ENCODE results near the gene SLC25A34. TPM values are rescaled to one million over a fixed set of nuclear protein-coding genes. Genes with fewer than 3 reads are reported as not detected.

SLC25A34 gene
- total RNA-seq, 2 donors from 2014 or later: 1.8 to 3.5 TPM

- Mint-ChIP-seq H3K4me1 (no peaks in the 10 kb centered on the region), H3K36me3 (ENCODE audit: low read depth) (peaks cover 60% of the 10 kb centered on the region), H3K27me3 (ENCODE audit: insufficient read depth) (no peaks in the 10 kb centered on the region), H3K27ac (no peak overlapping the region), H3K4me3 (no peak overlapping the region), H3K9me3 (no peaks in the 10 kb centered on the region)
- Histone ChIP-seq H3K36me3 (ENCODE audit: control insufficient read depth, insufficient read depth, low read length) (peaks cover 80% of the 10 kb centered on the region), H3K9me3 (ENCODE audit: control insufficient read depth, low read length) (no peaks in the 10 kb centered on the region), H3K9ac (ENCODE audit: extremely low read depth, low read length, poor library complexity, severe bottlenecking) (no peak overlapping the region), H3K27ac (ENCODE audit: low read depth, low read length) (no peak overlapping the region), H3K4me1 (ENCODE audit: control insufficient read depth, insufficient read depth, low read length) (no peaks in the 10 kb centered on the region), H3K4me3 (ENCODE audit: low read length) (no peak overlapping the region), H3K27me3 (ENCODE audit: control insufficient read depth, insufficient read depth, low read length, poor library complexity, severe bottlenecking) (no peaks in the 10 kb centered on the region)
- DNase-seq: no peak
- 95 to 97% methylated on average over 10 to 14 of the region's 14 CpGs for WGBS, 2 experiments (ENCODE audit: insufficient coverage in 1 of 2, insufficient read length in 1 of 2)
- TF ChIP-seq, protein P1, sequence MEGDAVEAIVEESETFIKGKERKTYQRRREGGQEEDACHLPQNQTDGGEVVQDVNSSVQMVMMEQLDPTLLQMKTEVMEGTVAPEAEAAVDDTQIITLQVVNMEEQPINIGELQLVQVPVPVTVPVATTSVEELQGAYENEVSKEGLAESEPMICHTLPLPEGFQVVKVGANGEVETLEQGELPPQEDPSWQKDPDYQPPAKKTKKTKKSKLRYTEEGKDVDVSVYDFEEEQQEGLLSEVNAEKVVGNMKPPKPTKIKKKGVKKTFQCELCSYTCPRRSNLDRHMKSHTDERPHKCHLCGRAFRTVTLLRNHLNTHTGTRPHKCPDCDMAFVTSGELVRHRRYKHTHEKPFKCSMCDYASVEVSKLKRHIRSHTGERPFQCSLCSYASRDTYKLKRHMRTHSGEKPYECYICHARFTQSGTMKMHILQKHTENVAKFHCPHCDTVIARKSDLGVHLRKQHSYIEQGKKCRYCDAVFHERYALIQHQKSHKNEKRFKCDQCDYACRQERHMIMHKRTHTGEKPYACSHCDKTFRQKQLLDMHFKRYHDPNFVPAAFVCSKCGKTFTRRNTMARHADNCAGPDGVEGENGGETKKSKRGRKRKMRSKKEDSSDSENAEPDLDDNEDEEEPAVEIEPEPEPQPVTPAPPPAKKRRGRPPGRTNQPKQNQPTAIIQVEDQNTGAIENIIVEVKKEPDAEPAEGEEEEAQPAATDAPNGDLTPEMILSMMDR (conservative IDR thresholded peaks at IDR 0.05): no peak
These were observed 34.4 kb downstream of the SLC25A34 start for GRCh38 chr1:15770313-15770962.

- H3K4me3 Mint-ChIP-seq: no peak overlapping the region
- no peak overlapping the region for H3K9ac ChIP-seq (ENCODE audit: extremely low read depth, low read length, poor library complexity, severe bottlenecking)
- no peak for DNase-seq
- H3K4me3 ChIP-seq (ENCODE audit: low read length): no peak overlapping the region
- H3K27me3 ChIP-seq (ENCODE audit: control insufficient read depth, insufficient read depth, low read length, poor library complexity, severe bottlenecking): no peaks in the 10 kb centered on the region
- H3K4me1 ChIP-seq (ENCODE audit: control insufficient read depth, insufficient read depth, low read length): no peaks in the 10 kb centered on the region
- peaks cover 65% of the 10 kb centered on the region for H3K36me3 Mint-ChIP-seq (ENCODE audit: low read depth)
- peaks cover 81% of the 10 kb centered on the region for H3K36me3 ChIP-seq (ENCODE audit: control insufficient read depth, insufficient read depth, low read length)
- TF ChIP-seq, protein P1 (conservative IDR thresholded peaks at IDR 0.05): no peak
- no peaks in the 10 kb centered on the region for H3K9me3 Mint-ChIP-seq
- H3K27ac Mint-ChIP-seq: peak overlapping the region; percentile 74
- H3K27ac ChIP-seq (ENCODE audit: low read depth, low read length): no peak overlapping the region
- no peaks in the 10 kb centered on the region for H3K9me3 ChIP-seq (ENCODE audit: control insufficient read depth, low read length)
- WGBS, 2 experiments (ENCODE audit: insufficient coverage in 1 of 2, insufficient read length in 1 of 2): 92 to 93% methylated on average over 4 to 6 of the region's 6 CpGs
- H3K4me1 Mint-ChIP-seq: no peaks in the 10 kb centered on the region
- H3K27me3 Mint-ChIP-seq (ENCODE audit: insufficient read depth): no peaks in the 10 kb centered on the region
These were observed 35.9 kb downstream of the SLC25A34 start for GRCh38 chr1:15771836-15772515.

- H3K27me3 ChIP-seq (ENCODE audit: control insufficient read depth, insufficient read depth, low read length, poor library complexity, severe bottlenecking): no peaks in the 10 kb centered on the region
- no peaks in the 10 kb centered on the region for H3K9me3 ChIP-seq (ENCODE audit: control insufficient read depth, low read length)
- no peaks in the 10 kb centered on the region for H3K27me3 Mint-ChIP-seq (ENCODE audit: insufficient read depth)
- peaks cover 73% of the 10 kb centered on the region for H3K36me3 Mint-ChIP-seq (ENCODE audit: low read depth)
- no peak overlapping the region for H3K9ac ChIP-seq (ENCODE audit: extremely low read depth, low read length, poor library complexity, severe bottlenecking)
- H3K4me1 ChIP-seq (ENCODE audit: control insufficient read depth, insufficient read depth, low read length): no peaks in the 10 kb centered on the region
- TF ChIP-seq, protein P1 (conservative IDR thresholded peaks at IDR 0.05): no peak
- no peak overlapping the region for H3K4me3 Mint-ChIP-seq
- no peak for DNase-seq
- H3K4me1 Mint-ChIP-seq: peaks cover 3% of the 10 kb centered on the region
- no peak overlapping the region for H3K4me3 ChIP-seq (ENCODE audit: low read length)
- 97% methylated on average over 2 of the region's 2 CpGs; no CpG with 5 or more reads in 1 of the 2 experiments for WGBS, 2 experiments (ENCODE audit: insufficient coverage in 1 of 2, insufficient read length in 1 of 2)
- peaks cover 86% of the 10 kb centered on the region for H3K36me3 ChIP-seq (ENCODE audit: control insufficient read depth, insufficient read depth, low read length)
- H3K27ac ChIP-seq (ENCODE audit: low read depth, low read length): no peak overlapping the region
- no peak overlapping the region for H3K27ac Mint-ChIP-seq
- H3K9me3 Mint-ChIP-seq: no peaks in the 10 kb centered on the region
These were observed 39.6 kb downstream of the SLC25A34 start for GRCh38 chr1:15775706-15776105.
